BE2C (cell line): ENCODE data around the gene OR51V1. TPM values are rescaled to one million over a fixed set of nuclear protein-coding genes. Genes with fewer than 3 reads are reported as not detected.
"Not testable (repeated sequence)": the region's sequence is repeated elsewhere in the genome, so short reads cannot be mapped to it uniquely, and the experiment has no call there.

Experiments used
- DNase-seq: peaks from one replicate; pipeline ENCODE4 v3.0.0-alpha.2; 2020
- H3K27me3 ChIP-seq: fragments of 250-450 bp; sonication (Bioruptor Pico); 2 replicates; pipeline ENCODE4 v1.5.1; 2020; ENCODE audit warnings: mild to moderate bottlenecking
- H3K36me3 ChIP-seq: fragments of 250-450 bp; sonication (Bioruptor Pico); 2 replicates; pipeline ENCODE4 v1.5.1; 2020; ENCODE audit warnings: mild to moderate bottlenecking
- H3K4me1 ChIP-seq: fragments of 250-450 bp; sonication (Bioruptor Pico); 2 replicates; pipeline ENCODE4 v1.5.1; 2020
- H3K4me3 ChIP-seq: 2 replicates; pipeline ENCODE4 v1.5.1; 2011; ENCODE audit warnings: low read depth, low read length
- H3K9me3 ChIP-seq: fragments of 250-450 bp; sonication (Bioruptor Pico); 2 replicates; pipeline ENCODE4 v1.5.1; 2020
- polyA plus RNA-seq: library from polyadenylated mRNA; unstranded; fragments of >200 nt; gene quantifications from one replicate; pipeline ENCODE4 v1.2.1, GENCODE V29; 2012; ENCODE audit warnings: low read depth, missing spikeins; ENCODE audit not compliant: insufficient read length, insufficient read depth
- TF ChIP-seq, protein P1 (sequence below): IDR thresholded peaks from 2 replicates; pipeline ENCODE4 v1.5.1; 2012; ENCODE audit warnings: mild to moderate bottlenecking, low read depth, low read length

OR51V1 gene, protein sequence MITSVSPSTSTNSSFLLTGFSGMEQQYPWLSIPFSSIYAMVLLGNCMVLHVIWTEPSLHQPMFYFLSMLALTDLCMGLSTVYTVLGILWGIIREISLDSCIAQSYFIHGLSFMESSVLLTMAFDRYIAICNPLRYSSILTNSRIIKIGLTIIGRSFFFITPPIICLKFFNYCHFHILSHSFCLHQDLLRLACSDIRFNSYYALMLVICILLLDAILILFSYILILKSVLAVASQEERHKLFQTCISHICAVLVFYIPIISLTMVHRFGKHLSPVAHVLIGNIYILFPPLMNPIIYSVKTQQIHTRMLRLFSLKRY
- not detected for polyA plus RNA-seq

DNA sequence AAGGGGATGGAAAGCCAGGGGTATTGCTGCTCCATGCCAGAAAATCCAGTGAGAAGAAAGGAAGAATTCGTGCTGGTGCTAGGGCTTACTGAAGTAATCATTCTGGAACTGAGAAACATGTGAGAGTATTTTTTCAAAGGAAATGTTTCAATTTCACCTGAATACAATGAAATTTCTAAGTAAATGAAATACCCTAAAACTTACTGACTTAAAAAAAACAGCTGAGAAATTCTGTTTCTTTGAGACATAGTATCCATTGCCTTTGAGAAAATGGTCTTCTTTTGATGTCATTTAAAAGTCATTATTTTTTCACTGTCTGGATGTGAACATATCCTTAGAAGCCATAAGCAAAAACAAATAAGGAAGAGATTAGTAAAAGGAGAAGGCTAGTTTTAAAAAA, at the start of gene OR51V1:
Gene OR51V1 (minus strand): TSS at position 101 of the 400 bp plus-strand sequence. CDS start 0 bp downstream, at position 101.
- TF ChIP-seq, protein P1, sequence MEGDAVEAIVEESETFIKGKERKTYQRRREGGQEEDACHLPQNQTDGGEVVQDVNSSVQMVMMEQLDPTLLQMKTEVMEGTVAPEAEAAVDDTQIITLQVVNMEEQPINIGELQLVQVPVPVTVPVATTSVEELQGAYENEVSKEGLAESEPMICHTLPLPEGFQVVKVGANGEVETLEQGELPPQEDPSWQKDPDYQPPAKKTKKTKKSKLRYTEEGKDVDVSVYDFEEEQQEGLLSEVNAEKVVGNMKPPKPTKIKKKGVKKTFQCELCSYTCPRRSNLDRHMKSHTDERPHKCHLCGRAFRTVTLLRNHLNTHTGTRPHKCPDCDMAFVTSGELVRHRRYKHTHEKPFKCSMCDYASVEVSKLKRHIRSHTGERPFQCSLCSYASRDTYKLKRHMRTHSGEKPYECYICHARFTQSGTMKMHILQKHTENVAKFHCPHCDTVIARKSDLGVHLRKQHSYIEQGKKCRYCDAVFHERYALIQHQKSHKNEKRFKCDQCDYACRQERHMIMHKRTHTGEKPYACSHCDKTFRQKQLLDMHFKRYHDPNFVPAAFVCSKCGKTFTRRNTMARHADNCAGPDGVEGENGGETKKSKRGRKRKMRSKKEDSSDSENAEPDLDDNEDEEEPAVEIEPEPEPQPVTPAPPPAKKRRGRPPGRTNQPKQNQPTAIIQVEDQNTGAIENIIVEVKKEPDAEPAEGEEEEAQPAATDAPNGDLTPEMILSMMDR, result no peak
- Histone ChIP-seq H3K4me1 (no peaks in the 10 kb centered on the region), H3K9me3 (no peaks in the 10 kb centered on the region), H3K27me3 (no peaks in the 10 kb centered on the region), H3K4me3 (no peak within 1 kb of the TSS), H3K36me3 (no peaks in the 10 kb centered on the region)
- no peak for DNase-seq

DNA sequence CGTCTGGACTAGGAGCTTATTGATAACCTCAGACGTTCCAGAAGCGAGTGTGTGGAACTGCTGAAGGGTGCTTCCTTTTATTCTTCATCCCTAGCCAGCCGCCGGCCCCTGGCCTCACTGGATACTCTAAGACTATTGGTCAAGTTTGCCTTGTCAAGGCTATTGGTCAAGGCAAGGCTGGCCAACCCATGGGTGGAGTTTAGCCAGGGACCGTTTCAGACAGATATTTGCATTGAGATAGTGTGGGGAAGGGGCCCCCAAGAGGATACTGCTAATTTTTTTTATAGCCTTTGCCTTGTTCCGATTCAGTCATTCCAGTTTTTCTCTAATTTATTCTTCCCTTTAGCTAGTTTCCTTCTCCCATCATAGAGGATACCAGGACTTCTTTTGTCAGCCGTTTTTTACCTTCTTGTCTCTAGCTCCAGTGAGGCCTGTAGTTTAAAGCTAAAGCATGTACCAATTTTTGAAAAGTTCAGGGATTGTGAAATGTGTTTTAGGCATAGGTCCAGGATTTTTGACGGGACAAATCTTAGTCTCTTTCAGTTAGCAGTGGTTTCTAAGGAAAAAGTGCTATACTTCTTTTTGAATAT, 49.4 kb upstream of the OR51V1 start, which contains the start of gene HBG1:
Gene HBG1 (minus strand): TSS at position 51 of the 590 bp plus-strand sequence. CDS start 53 bp downstream, outside the sequence.
- H3K27me3 ChIP-seq, H3K9me3 ChIP-seq, H3K4me3 ChIP-seq, DNase-seq, H3K36me3 ChIP-seq, H3K4me1 ChIP-seq: not testable (repeated sequence)

DNA sequence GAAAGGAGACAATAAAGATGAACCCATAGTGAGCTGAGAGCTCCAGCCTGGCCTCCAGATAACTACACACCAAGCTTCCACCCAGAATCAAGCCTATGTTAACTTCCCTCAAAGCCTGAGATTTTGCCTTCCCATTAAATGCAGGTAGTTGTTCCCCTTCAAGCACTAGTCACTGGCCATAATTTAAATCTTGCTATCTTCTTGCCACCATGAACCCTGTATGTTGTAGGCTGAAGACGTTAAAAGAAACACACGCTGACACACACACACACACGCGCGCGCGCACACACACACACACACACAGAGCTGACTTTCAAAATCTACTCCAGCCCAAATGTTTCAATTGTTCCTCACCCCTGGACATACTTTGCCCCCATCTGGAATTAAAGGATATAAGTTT, 48.0 kb upstream of the OR51V1 start:
- H3K36me3 ChIP-seq, H3K27me3 ChIP-seq, H3K9me3 ChIP-seq: not testable (repeated sequence)

DNA sequence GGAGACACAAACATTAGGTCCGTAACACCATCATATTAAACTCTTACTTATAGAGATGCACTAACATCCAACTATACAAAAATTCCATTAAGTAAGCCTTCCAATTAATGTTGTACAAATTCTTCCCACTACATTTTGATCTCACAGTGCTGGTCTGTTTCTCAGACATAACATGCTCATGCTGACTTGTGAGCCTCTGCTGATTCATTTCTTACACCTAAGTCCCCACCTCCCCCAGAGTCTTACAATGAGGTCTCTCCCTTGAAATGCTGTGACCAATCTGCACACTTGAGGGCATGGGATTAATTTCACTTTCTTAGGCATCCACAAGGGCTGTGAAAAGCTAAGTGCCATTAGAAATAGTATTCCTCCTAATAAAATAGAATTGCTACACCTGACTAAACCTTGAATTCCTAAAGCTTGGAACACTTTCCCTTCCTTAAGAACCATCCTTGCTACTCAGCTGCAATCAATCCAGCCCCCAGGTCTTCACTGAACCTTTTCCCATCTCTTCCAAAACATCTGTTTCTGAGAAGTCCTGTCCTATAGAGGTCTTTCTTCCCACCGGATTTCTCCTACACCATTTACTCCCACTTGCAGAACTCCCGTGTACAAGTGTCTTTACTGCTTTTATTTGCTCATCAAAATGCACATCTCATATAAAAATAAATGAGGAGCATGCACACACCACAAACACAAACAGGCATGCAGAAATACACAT, 47.1 kb upstream of the OR51V1 start:
- no peak for DNase-seq
- Histone ChIP-seq H3K4me1 (no peaks in the 10 kb centered on the region), H3K27me3 (no peaks in the 10 kb centered on the region), H3K9me3 (no peaks in the 10 kb centered on the region), H3K36me3 (no peaks in the 10 kb centered on the region), H3K4me3 (no peak overlapping the region)
- TF ChIP-seq, protein P1, result no peak

More for the DNA sequence above, 48.0 kb upstream of the OR51V1 start:
- H3K4me3 ChIP-seq, DNase-seq, H3K4me1 ChIP-seq: not testable (repeated sequence)

DNA sequence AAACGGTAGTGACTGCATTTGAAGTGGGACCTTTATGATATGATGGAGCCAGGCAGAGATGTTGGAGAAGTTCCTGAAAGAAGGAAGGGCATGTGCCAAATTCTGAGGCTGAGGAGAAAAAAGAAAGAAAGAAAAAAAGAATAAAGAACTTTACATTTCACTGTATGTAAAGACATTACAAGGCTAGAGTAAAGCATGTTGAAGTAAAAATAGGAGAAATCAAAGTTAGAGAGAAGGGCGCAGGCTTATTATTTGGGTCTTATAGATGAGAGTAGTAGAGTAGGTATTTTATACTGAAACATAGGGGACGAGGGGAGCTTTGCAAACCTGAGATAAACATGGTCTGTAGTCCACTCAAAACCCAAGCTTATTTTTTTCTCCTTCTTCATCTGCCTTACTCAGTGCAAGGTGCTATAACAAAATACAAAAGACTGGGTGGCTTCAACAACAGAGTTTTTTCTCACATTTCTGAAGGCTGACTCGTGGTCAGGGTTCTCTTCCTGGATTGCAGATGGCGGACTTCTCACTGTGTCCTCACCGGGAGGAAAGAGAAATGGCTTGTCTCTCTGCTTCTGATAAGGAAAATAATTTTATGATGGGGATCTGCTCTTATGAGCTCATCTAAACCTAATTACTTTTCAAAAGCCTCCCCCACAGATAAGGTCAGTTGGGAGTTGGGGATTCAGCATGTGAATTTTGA, 46.4 kb upstream of the OR51V1 start:
- TF ChIP-seq, protein P1, result no peak
- Histone ChIP-seq H3K4me3 (no peak overlapping the region), H3K9me3 (no peaks in the 10 kb centered on the region), H3K4me1 (no peaks in the 10 kb centered on the region), H3K36me3 (no peaks in the 10 kb centered on the region), H3K27me3 (no peaks in the 10 kb centered on the region)
- no peak for DNase-seq

DNA sequence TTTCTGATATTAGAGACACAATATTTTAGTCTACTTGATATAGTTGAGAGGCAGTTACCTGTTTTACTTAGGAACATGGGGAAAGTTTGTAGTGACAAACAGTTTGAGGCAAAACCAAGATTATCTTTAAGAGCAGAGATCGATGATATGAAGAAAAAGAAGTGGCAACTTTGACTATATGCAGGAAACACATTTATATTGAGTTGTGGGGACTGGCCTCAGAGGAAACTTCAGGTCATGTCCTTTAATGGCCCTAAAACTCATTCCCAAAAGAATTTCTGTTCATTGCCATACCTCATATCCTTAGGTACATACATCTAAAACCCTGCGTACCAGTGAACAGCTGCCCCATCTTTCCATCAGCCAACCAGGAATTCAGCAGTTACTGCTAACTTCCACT, 44.7 kb upstream of the OR51V1 start:
- no peak overlapping the region for H3K4me3 ChIP-seq
- TF ChIP-seq, protein P1, result no peak

More for the DNA sequence above, 44.7 kb upstream of the OR51V1 start:
- Histone ChIP-seq H3K4me1 (no peaks in the 10 kb centered on the region), H3K36me3 (no peaks in the 10 kb centered on the region), H3K27me3 (no peaks in the 10 kb centered on the region), H3K9me3 (no peaks in the 10 kb centered on the region)
- DNase-seq, result no peak
